Measurements from ENCODE around the gene RGL2. TPM values are rescaled to one million over a fixed set of nuclear protein-coding genes. Genes with fewer than 3 reads are reported as not detected.

The RGL2 gene
- total and polyA plus RNA-seq, 2 of the 13 experiments (the other 11 are each of a cell fraction or from before 2014, with no cell fraction given) = 22.9 to 47.4 TPM

- TF ChIP-seq IRF1 (CRISPR knock-in tag; IDR thresholded peaks at IDR 0.05; ENCODE audit: low read depth) = no peak
- peak; percentile 15; the same call in 1 of the 2 replicates for TF ChIP-seq FOXC1 (CRISPR knock-in tag; IDR thresholded peaks at IDR 0.05; ENCODE audit: borderline replicate concordance)
- TF ChIP-seq TEF (CRISPR knock-in tag; IDR thresholded peaks at IDR 0.05) = no peak
- 0 out of 2 replicates have a peak, but pooled peaks have one; percentile 63 for TF ChIP-seq ZNF234 (CRISPR knock-in tag; conservative IDR thresholded peaks at IDR 0.05)
- no peak for TF ChIP-seq NPAS2 (CRISPR knock-in tag; IDR thresholded peaks at IDR 0.05; ENCODE audit: borderline replicate concordance)
- no peak for TF ChIP-seq ZBTB7A (CRISPR knock-in tag; IDR thresholded peaks at IDR 0.05)
- TF ChIP-seq ZNF256 (CRISPR knock-in tag; conservative IDR thresholded peaks at IDR 0.05) = no peak
- no peak for TF ChIP-seq TCF12 (IDR thresholded peaks at IDR 0.05)
- TF ChIP-seq TCF12 (CRISPR knock-in tag; IDR thresholded peaks at IDR 0.05) = peak; percentile 54; the same call in 1 of the 2 replicates
- TF ChIP-seq ZNF614 (CRISPR knock-in tag; IDR thresholded peaks at IDR 0.05; ENCODE audit: borderline replicate concordance) = no peak; the same call in 1 of the 2 replicates
- TF ChIP-seq CCAR2 (optimal IDR thresholded peaks at IDR 0.05; ENCODE audit: low read depth, low read length) = no peak
- TF ChIP-seq ZNF430 (CRISPR knock-in tag; IDR thresholded peaks at IDR 0.05) = peak; percentile 82
- 0 out of 2 replicates have a peak, but pooled peaks have one; percentile 48 for TF ChIP-seq LRRFIP1 (CRISPR knock-in tag; conservative IDR thresholded peaks at IDR 0.05)
- no peak for TF ChIP-seq MTF1 (CRISPR knock-in tag; IDR thresholded peaks at IDR 0.05)
- peak; percentile 31; the same call in 1 of the 2 replicates for TF ChIP-seq ARNTL (CRISPR knock-in tag; IDR thresholded peaks at IDR 0.05)
- peak; percentile 90 for TF ChIP-seq NCOR1 (IDR thresholded peaks at IDR 0.05; ENCODE audit: borderline replicate concordance, low read length)
- TF ChIP-seq ATF3 (CRISPR knock-in tag; IDR thresholded peaks at IDR 0.05) = no peak
- 0 out of 2 replicates have a peak, but pooled peaks have one; percentile 47 for TF ChIP-seq ZNF749 (CRISPR knock-in tag; IDR thresholded peaks at IDR 0.05; ENCODE audit: borderline replicate concordance)
- 0 out of 2 replicates have a peak, but pooled peaks have one; percentile 62 for TF ChIP-seq TGIF2 (CRISPR knock-in tag; IDR thresholded peaks at IDR 0.05)
Observed at GRCh38 chr6:33248932-33249731, 49.6 kb downstream of the RGL2 start (continued).

Data from HepG2 (cell line).